LNCaP clone FGC (cell line): ENCODE results near the gene PDCL2.

ENCODE experiments used
- DNase-seq: peaks from one replicate; pipeline ENCODE4 v3.0.0-alpha.2; 2011; ENCODE audit warnings: low read depth
- H3K4me3 ChIP-seq: 2 replicates; pipeline ENCODE4 v1.5.1; 2011; ENCODE audit warnings: mild to moderate bottlenecking, low read depth, low read length, control low read depth
- TF ChIP-seq, protein P1 (sequence below): IDR thresholded peaks from 2 replicates; pipeline ENCODE4 v1.5.1; 2012; ENCODE audit warnings: mild to moderate bottlenecking; ENCODE audit not compliant: control insufficient read depth, insufficient read depth; ENCODE audit errors: extremely low read depth

Gene PDCL2

DNA sequence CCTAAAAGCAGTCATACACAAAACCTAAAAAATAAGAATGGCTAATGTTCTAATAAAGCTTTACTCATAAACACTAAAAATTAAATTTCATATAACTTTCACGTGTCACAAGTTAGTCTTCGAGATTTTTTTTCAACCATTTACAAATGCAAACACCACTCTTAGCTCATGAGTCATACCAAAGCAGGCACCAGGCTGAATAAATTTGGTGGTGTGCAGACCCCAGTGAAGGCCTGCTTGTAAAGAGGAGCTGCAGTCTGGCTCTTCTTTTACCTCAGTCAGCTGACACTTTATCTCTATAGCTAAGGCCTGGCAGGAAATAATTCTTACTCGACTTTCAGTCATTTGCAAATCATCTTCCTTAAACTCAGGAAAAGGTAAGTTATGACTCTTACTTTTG, 82.8 kb downstream of the PDCL2 start:
- TF ChIP-seq, protein P1, sequence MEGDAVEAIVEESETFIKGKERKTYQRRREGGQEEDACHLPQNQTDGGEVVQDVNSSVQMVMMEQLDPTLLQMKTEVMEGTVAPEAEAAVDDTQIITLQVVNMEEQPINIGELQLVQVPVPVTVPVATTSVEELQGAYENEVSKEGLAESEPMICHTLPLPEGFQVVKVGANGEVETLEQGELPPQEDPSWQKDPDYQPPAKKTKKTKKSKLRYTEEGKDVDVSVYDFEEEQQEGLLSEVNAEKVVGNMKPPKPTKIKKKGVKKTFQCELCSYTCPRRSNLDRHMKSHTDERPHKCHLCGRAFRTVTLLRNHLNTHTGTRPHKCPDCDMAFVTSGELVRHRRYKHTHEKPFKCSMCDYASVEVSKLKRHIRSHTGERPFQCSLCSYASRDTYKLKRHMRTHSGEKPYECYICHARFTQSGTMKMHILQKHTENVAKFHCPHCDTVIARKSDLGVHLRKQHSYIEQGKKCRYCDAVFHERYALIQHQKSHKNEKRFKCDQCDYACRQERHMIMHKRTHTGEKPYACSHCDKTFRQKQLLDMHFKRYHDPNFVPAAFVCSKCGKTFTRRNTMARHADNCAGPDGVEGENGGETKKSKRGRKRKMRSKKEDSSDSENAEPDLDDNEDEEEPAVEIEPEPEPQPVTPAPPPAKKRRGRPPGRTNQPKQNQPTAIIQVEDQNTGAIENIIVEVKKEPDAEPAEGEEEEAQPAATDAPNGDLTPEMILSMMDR, result no peak
- no peak for DNase-seq
- no peak overlapping the region for H3K4me3 ChIP-seq

GRCh38 chr4:55507612-55508011, 84.4 kb downstream of the PDCL2 start:
- H3K4me3 ChIP-seq, result no peak overlapping the region
- no peak for DNase-seq
- TF ChIP-seq, protein P1, result no peak
